Measurements from ENCODE around the gene KNG1.

DNA sequence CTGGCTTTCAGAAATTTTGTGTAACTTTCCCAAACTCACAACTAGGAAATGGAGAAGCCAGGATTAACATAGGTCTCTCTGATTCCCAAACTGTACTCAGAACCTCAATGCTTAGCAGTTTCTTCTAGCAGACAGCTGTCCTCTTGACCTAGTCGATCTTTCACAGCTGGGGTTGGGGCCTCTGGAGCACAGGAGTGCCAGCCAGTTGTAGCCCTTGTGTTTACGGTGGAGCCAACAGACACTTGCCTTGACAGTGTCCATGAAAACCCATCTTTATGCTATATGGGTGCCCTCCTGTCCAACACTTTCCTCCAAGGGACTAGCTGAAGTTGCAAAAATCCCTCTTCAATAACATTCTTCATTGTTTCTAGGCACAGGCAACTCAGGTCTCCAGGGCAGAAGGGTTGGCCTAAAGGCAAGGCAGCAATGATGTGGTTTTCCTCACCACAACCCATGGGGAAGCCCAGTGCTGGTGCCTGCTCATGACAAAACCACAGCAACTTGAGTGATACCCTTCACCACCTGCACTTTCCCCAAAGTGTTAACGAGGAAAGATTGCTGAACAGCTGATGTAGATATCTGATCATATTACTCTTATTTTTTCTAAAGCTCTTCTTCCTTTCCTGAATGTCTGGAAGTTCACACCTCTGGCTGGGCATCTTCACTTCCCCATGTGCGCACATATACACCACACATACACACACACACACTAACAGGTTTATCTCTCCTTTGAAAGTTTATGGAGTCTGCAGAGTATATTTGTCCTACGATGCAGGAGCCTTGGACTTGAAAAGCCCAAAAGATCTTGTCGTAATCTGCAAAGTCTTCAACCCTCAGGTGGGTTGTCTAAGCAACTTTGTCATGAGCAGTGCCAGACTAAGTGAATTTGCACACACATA lies 11.0 kb upstream of the KNG1 start:
- TF ChIP-seq HDAC2 (IDR thresholded peaks at IDR 0.05) (no peak), RAD21 (conservative IDR thresholded peaks at IDR 0.05 in 1 of 2, IDR thresholded peaks at IDR 0.05 in 1 of 2) (no peak)

Data from A549 (cell line).